Measurements from ENCODE around the gene DNAJB2. TPM values are rescaled to one million over a fixed set of nuclear protein-coding genes. Genes with fewer than 3 reads are reported as not detected.

Gene DNAJB2
- total RNA-seq, 4 donors from 2014 or later, result 125 to 152 (median 140) TPM

DNA sequence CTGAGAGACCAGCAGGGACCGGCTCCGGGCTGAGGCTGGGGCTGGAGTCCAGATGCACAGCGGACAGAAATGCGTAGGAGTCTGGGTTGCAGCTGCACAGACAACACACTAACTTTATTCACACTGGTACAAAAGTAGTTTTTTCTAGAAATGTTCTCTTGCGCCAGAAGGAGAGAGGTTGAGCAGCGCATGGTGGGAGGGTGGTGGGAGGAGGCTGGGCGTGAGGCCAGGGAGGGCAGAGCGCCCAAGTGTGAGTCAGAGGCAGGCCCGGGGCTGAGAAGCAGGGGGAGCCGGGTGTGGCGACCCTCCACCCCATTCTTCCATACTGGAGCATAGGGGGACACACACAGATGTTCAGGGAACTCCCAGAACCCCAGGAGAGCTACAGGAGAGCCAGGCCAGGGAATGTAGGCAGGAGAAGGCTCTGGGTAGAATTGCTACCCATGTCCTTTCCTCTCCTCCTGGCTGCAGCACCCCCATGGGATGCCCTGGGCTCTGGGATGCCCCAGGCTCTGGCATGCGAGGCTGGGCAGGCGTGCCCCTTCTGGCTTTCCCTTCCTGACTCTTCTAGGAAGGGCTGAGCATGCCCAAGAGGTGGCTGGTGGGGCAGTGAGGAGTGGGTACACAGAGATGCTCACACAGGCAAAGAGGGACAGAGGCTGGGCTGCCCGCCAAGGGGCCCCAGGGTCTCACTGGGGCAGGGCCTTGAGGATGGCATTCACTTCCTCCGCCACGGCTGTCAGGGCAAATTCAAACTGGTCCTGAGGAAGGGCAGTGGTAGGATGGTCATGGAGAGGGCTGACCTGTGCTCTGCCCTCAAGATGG is 10.6 kb downstream of the DNAJB2 start:
- peak in 1 of 2 donors; percentile 91 for DNase-seq (ENCODE audit: low spot score in 2 of 2)
- WGBS, 2 donors, result 17 to 25% methylated on average over 15 to 16 of the region's 16 CpGs
- no peak for TF ChIP-seq POLR2A (IDR thresholded peaks at IDR 0.05)
- TF ChIP-seq, protein P1, sequence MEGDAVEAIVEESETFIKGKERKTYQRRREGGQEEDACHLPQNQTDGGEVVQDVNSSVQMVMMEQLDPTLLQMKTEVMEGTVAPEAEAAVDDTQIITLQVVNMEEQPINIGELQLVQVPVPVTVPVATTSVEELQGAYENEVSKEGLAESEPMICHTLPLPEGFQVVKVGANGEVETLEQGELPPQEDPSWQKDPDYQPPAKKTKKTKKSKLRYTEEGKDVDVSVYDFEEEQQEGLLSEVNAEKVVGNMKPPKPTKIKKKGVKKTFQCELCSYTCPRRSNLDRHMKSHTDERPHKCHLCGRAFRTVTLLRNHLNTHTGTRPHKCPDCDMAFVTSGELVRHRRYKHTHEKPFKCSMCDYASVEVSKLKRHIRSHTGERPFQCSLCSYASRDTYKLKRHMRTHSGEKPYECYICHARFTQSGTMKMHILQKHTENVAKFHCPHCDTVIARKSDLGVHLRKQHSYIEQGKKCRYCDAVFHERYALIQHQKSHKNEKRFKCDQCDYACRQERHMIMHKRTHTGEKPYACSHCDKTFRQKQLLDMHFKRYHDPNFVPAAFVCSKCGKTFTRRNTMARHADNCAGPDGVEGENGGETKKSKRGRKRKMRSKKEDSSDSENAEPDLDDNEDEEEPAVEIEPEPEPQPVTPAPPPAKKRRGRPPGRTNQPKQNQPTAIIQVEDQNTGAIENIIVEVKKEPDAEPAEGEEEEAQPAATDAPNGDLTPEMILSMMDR (IDR thresholded peaks at IDR 0.05), result no peak
- no peak overlapping the region for H3K4me3 ChIP-seq (ENCODE audit: low read depth, poor library complexity, severe bottlenecking)
- intact Hi-C loops (cut with DNase I; ENCODE audit: low total_unique reads), result no loop called here

- intact Hi-C loops (cut with DNase I; ENCODE audit: low total_unique reads), result no loop called here
- no peak overlapping the region for H3K4me3 ChIP-seq (ENCODE audit: low read depth, poor library complexity, severe bottlenecking)
- peak in 1 of 2 donors; percentile 81 for DNase-seq (ENCODE audit: low spot score in 2 of 2)
- TF ChIP-seq, protein P1 (IDR thresholded peaks at IDR 0.05), result no peak
- TF ChIP-seq POLR2A (IDR thresholded peaks at IDR 0.05), result no peak
- WGBS, 2 donors, result 89% methylated on average over 16 of the region's 16 CpGs
Observed at GRCh38 chr2:219290381-219291171, 11.4 kb downstream of the DNAJB2 start.

- DNase-seq (ENCODE audit: low spot score in 2 of 2), result peak in 1 of 2 donors; percentile 74
- H3K4me3 ChIP-seq (ENCODE audit: low read depth, poor library complexity, severe bottlenecking), result no peak overlapping the region
- intact Hi-C loops (cut with DNase I; ENCODE audit: low total_unique reads), result no loop called here
- 80 to 90% methylated on average over 7 of the region's 7 CpGs for WGBS, 2 donors
- TF ChIP-seq, protein P1 (IDR thresholded peaks at IDR 0.05), result no peak
- TF ChIP-seq POLR2A (IDR thresholded peaks at IDR 0.05), result no peak
Observed at GRCh38 chr2:219291394-219291793, 12.2 kb downstream of the DNAJB2 start.

GRCh38 chr2:219291910-219292490 is 12.8 kb downstream of the DNAJB2 start:
- intact Hi-C loops (cut with DNase I; ENCODE audit: low total_unique reads), result no loop called here
- TF ChIP-seq, protein P1 (IDR thresholded peaks at IDR 0.05), result no peak
- TF ChIP-seq POLR2A (IDR thresholded peaks at IDR 0.05), result no peak
- WGBS, 2 donors, result 75 to 84% methylated on average over 4 of the region's 4 CpGs
- peak in 1 of 2 donors; percentile 74 for DNase-seq (ENCODE audit: low spot score in 2 of 2)
- no peak overlapping the region for H3K4me3 ChIP-seq (ENCODE audit: low read depth, poor library complexity, severe bottlenecking)

DNA sequence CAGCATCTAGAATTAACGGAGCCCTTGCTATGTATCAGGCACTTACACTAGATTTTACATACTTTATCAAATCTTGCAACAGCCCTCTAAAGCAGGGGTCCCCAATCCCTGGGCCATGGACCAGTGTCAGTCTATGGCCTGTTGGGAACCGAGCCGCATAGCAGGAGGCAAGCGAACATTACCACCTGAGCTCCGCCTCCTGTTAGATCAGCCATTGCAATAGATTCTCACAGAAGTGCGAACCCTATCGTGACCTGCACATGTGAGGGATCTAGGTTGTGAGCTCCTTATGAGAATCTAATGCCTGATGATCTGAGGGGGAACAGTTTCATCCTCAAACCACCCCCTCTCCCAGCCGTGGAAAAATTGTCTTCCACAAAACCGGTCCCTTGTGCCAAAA is 13.4 kb downstream of the DNAJB2 start:
- intact Hi-C loops (cut with DNase I; ENCODE audit: low total_unique reads), result no loop called here
- DNase-seq (ENCODE audit: low spot score in 2 of 2), result peak in 1 of 2 donors; percentile 75
- TF ChIP-seq, protein P1 (IDR thresholded peaks at IDR 0.05), result no peak
- no peak for TF ChIP-seq POLR2A (IDR thresholded peaks at IDR 0.05)
- 87 to 91% methylated on average over 9 of the region's 9 CpGs for WGBS, 2 donors
- H3K4me3 ChIP-seq (ENCODE audit: low read depth, poor library complexity, severe bottlenecking), result no peak overlapping the region

Measured in lower leg skin (tissue), 4 donors.